Glomerular visceral epithelial cell (primary cell): ENCODE measurements around the gene CDH6.
A peak's percentile ranks its signal among the peaks of the same experiment; 100 is the strongest.

Experiments used
- DNase-seq: peaks from one replicate; pipeline ENCODE4 v3.0.0-alpha.2; 2016; ENCODE audit errors: extremely low spot score

The CDH6 gene

GRCh38 chr5:31329715-31330114, 136.2 kb downstream of the CDH6 start:
- no peak for DNase-seq

- DNase-seq: no peak
Measured at GRCh38 chr5:31332160-31332559, 138.7 kb downstream of the CDH6 start.

GRCh38 chr5:31333475-31333874, 140.0 kb downstream of the CDH6 start:
- no peak for DNase-seq

DNA sequence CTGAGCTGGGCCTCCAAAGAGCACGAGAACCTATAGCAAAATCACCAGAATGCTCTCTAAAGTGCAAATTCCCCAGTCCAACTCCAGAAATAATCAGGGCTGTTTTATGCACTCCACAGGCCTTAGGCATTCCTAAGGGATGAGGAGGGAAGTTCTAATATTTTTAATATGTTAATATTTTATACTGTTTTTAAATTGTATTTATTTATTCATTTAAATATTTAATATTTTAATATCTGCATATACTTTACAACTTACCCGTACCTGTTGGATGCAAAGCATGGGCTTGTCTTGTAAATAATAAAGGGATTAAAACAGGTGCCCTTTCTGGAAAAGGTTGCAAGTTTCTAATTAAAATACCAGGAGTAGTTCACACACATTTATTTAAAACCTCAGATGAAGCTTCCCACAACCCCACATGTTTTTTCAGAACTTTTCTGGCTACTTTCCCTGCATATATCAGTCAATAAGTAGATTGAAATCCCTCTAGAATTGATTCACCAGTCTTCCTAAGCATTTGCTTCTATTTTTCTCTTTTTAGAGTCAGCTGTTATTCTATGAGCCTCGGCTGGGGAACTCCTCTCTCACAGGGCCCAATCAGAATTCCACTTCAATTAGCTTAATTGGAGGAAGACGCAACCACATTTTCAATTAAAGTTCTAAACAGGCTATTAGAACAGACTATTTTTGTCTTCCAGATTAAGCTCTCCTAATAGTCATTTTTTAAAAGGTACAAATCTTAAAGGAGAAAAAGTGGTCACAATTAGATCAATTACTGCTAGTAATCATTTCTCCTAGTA, 140.8 kb downstream of the CDH6 start:
- no peak for DNase-seq

DNA sequence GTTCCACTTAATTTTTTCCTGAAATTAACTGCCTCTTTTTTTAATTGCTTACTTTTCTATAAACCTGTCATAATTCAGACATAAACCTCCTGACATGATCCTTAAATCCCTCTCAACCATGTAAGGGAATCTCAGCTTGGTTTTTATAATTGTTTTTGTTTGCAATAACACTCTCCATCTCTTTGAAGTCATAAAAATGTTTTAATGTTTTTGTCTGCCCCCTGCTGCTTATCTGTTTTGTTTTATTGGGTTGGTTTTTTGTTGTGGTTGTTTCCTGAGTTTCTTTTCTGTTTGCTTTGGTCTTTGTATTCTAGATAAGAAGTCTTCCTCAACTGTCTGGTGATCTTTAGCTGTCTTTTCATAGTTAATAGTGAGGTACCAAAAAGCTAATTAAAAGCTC, 142.0 kb downstream of the CDH6 start:
- no peak for DNase-seq

DNA sequence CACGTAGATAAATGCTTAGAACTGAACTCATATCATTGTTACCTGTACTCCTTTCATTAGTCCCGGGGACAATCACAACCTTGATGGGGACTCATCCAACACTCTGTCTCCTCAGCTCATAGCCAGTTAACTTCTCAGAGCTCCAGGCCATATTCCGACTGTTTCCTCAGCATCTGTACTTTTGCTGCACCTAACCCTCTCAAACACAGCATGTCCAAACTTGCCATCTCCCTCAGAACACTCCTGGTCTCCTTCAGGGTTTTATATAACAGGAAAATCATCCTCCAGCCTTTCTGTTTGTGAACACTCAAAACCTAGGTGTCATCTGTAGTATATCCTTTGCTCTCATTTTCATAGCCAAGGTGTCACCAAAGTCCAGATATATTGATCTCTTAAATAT, 150.5 kb downstream of the CDH6 start:
- no peak for DNase-seq

- no peak for DNase-seq
Measured at GRCh38 chr5:31346896-31347551, 153.5 kb downstream of the CDH6 start.

GRCh38 chr5:31347552-31347905, 154.0 kb downstream of the CDH6 start:
- no peak for DNase-seq

- DNase-seq: no peak
Measured at GRCh38 chr5:31350395-31350794, 156.9 kb downstream of the CDH6 start.

DNA sequence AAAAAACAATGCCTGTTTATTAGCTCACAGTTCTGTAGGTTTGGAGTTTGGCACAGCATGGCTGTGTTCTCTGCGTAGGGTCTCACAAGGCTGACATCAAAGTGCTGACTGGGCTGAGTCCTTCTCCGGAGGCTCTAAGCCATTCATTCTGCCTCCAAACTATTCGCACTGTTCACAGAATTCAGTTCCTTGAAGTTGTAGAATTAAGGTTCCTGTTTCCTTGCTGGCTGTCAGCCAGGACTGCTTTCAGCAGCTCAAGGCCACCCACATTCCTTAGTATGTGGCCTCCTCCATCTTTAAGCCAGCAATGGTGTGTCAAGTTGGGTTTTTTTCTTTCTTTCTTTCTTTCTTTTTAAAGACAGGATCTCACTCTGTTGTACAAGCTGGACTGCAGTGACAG, 161.9 kb downstream of the CDH6 start:
- DNase-seq: no peak

DNA sequence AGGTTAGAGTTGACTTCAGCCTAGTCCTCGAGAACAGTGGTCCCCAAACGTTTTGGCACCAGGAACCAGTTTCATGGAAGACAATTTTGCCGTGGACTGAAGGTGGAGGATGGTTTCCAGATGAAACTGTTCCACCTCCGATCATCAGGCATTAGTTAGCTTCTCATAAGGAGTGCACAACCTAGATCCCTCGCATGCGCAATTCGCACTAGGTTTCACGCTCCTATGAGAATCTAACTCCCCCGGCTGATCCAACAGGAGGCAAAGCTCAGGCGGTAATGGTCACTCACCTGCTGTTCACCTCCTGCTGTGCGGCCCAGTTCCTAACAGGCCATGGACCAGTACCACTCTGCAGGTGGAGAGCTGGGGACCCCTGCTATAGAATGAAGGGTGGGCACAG, 163.6 kb downstream of the CDH6 start:
- DNase-seq: no peak

DNA sequence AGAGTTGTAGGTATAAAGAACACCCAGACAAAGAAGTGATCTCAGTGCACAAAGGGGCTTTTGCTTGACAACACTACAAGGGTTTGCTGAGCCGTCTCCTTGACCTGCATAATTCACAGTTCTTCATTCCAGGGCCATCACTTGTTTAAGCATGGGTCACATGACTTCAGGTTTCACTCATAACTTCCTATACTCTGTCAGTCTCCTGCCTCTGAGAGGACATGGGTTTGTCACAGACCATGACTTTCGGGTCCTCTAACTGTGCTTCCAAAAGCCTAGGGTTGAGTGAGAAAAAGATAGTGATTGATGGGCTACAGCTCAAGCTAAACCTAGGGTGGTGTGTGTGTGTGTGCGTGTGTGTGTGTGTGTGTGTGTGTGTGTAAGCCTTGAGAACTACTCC, 166.4 kb downstream of the CDH6 start:
- DNase-seq: no peak

- DNase-seq: peak; percentile 15
Measured at GRCh38 chr5:31361234-31361633, 167.7 kb downstream of the CDH6 start.

- DNase-seq: peak; percentile 24
Measured at GRCh38 chr5:31361704-31362528, 168.4 kb downstream of the CDH6 start.

GRCh38 chr5:31362529-31362900, 169.0 kb downstream of the CDH6 start:
- DNase-seq: no peak

DNA sequence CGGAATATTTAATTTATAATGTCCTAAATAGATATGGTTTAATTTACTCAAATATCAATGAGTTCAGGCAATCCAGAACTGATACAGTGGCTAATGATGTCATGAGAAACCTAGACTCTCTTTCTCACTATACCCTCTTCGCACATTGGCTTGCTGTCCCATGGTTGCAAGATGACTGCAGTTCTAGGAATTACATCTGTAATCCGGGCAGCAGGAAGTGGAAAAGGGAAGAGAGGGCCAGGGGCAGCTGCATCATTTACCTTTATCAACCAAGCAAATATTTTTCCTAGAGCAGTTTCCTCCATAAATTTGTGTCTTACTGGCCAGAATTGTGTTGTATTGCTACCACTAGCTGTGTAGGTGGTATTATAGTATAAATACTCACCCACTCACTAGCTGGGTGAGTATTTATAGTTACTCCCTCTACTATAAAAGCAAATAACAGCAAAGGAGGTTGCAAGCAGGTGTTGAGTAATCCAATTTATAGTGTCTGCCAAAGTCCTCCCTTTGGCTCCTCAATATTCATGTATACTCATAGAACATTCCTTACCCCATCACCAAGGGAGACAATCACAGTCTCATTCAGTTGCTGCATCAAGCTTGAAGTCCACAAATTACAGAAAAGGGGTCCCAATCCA, 169.6 kb downstream of the CDH6 start:
- DNase-seq: no peak

- peak; percentile 54 for DNase-seq
Measured at GRCh38 chr5:31364881-31365636, 171.6 kb downstream of the CDH6 start.

DNA sequence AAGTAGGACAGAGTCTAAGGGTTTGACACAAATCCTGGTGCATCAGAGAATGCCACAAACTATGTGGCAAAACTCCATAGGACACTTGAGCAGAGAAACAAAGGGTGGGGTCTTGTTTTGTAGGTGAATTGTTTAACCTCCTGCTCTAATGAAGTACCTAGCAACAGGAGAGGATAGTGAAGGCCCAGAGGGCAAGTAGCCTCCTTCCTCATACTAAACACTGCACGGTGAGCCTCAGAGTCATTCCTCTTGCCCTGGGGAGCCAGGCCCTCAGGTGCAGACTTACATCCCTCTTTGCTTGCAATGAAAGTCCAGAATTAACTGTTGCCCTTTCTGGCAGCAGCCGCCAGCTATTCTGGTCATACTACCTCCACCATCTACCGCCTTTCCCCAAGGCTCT, 172.3 kb downstream of the CDH6 start:
- DNase-seq: no peak

- peak; percentile 56 for DNase-seq
Measured at GRCh38 chr5:31366941-31367340, 173.5 kb downstream of the CDH6 start.

DNA sequence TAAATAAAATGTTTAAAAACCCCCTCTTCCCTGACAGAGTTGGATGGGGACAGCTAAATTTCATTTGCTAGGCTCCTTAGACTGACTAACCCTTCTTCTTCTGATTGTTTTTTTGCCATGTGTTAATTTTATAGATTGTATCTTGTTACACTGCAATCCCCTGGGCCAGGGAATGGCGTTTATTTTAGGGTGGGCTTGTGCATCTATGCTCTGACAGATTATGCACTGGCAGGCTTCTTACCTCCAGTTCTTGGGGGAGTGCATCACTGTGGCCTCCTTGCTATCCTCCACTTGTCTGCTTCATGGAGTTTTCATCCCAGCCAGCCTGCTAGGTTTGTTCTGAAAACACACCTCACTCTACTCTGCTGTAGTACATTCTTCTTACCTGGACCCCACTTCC, 178.6 kb downstream of the CDH6 start:
- no peak for DNase-seq

DNA sequence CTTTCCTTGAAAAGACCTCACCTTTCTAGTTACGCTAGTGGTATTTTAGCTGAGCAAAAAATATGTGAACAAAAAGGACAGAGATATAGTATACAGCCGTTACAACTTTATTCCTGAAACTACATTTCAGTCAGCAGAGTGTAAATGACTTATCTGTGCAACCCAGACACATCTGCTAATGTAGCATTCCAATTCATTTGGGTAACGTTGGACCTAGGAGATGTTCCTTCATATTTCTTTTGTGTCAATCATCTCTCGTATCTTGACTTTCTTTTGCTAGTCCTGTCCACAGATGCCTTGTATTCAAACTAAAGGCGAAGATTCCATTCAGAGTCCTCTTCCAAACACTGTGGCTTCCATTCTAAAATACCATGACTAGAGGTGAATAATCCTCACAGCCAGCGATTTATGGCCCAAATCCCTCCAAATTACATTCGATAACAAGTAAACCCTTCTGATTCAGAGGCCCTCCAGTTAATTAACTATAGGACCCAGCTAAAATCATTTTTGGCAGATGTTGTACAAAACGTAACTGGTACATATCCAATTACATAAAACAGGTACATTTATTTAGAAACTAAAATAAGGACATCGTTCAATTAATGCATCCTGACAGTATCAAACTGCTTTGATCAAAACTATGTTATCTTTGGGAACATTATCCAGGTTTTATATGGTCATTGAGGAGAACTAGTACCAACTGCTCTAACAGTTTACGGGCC, 182.7 kb downstream of the CDH6 start:
- DNase-seq: no peak
